Measurements from ENCODE around the gene RCHY1.

DNA sequence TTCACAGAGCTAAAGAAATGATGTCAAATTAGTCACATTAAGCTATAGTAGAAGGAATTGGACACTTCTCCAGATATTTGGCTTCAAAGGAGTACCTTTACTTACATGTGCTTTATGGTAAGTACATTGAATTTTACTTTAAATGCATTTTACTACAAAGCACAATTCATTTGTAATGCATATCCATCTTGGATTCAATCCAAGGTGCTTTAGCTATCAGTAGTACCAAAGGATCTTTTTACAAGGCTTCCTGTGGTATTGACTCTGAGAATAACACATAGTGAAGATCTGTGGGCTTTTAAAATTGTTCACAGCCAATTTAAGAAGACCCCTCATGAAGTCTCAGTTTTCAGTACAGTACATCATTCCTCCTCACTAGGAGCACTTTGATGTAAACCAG, 13.3 kb upstream of the RCHY1 start:
- no peak for TF ChIP-seq SP1 (IDR thresholded peaks at IDR 0.05; ENCODE audit: low read depth)
- TF ChIP-seq RAD21 (IDR thresholded peaks at IDR 0.05; ENCODE audit: low read depth): no peak
- no peak for TF ChIP-seq POLR2AphosphoS5 (IDR thresholded peaks at IDR 0.05; ENCODE audit: low read depth, low read length)
- TF ChIP-seq ZNF274 (IDR thresholded peaks at IDR 0.05; ENCODE audit: low read depth, low read length): no peak
- TF ChIP-seq, protein P1, sequence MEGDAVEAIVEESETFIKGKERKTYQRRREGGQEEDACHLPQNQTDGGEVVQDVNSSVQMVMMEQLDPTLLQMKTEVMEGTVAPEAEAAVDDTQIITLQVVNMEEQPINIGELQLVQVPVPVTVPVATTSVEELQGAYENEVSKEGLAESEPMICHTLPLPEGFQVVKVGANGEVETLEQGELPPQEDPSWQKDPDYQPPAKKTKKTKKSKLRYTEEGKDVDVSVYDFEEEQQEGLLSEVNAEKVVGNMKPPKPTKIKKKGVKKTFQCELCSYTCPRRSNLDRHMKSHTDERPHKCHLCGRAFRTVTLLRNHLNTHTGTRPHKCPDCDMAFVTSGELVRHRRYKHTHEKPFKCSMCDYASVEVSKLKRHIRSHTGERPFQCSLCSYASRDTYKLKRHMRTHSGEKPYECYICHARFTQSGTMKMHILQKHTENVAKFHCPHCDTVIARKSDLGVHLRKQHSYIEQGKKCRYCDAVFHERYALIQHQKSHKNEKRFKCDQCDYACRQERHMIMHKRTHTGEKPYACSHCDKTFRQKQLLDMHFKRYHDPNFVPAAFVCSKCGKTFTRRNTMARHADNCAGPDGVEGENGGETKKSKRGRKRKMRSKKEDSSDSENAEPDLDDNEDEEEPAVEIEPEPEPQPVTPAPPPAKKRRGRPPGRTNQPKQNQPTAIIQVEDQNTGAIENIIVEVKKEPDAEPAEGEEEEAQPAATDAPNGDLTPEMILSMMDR (IDR thresholded peaks at IDR 0.05 in 2 of 3, conservative IDR thresholded peaks at IDR 0.05 in 1 of 3; ENCODE audit: borderline replicate concordance in 1 of 3, insufficient read depth in 1 of 3, low read depth in 2 of 3, low read length in 2 of 3): no peak
- no peak for TF ChIP-seq POLR2A (IDR thresholded peaks at IDR 0.05; ENCODE audit: borderline replicate concordance, extremely low read depth, insufficient read depth, insufficient read length)
- no peak for TF ChIP-seq EZH2 (IDR thresholded peaks at IDR 0.05)
- no peak for TF ChIP-seq EZH2phosphoT487 (IDR thresholded peaks at IDR 0.05; ENCODE audit: borderline replicate concordance)
- no peak for TF ChIP-seq REST (IDR thresholded peaks at IDR 0.05; ENCODE audit: low read depth)
- TF ChIP-seq FOSL1 (IDR thresholded peaks at IDR 0.05; ENCODE audit: low read depth): no peak
- no peak for TF ChIP-seq CEBPB (IDR thresholded peaks at IDR 0.05; ENCODE audit: low read depth)
- TF ChIP-seq JUND (IDR thresholded peaks at IDR 0.05): no peak
- TF ChIP-seq ZFX (IDR thresholded peaks at IDR 0.05): no peak
- TF ChIP-seq EGR1 (IDR thresholded peaks at IDR 0.05; ENCODE audit: low read depth): no peak

Data from HCT116 (cell line).